ENCODE data around the gene NFE2.
"Not testable (repeated sequence)": the region's sequence is repeated elsewhere in the genome, so short reads cannot be mapped to it uniquely, and the experiment has no call there.

The NFE2 gene

DNA sequence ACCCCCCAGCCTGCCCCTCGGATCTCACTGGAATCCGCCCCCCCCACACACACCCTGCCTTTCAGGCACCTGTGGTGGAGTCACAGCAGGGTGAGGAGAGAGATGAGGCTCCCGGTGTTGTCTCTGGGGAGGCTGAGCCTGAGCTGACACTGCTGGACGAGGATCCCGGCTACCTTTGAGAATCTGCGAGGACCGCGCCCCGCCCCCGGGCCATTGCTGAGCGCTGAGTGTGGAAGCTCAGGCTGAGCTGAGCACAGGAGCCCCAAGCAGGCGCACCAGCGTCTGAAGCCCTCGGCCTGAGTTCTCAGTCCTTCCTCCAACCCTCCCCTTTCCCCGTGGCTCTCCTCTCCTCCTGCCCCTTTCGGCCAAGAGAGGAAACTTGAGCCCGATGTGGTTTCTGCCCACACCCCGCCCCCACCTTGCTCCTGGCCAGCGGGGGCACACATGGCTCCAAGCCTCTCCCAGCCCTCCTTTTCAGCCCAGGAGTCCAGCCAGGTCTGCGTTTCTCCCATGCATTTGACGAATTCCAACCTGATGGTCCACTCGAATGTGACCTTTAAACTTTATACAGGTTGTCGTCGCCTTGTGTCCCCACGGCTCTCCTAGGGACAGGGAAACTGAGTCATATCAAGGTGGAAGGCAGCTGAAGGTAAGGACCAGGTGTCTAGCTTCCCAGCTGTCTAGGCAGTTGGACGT, at the start of gene NFE2:
Gene NFE2, minus strand, starts transcription at position 284 of the 696 bp plus-strand sequence. CDS start 5,767 bp downstream, outside the sequence.
- DNase-seq, result no peak

DNA sequence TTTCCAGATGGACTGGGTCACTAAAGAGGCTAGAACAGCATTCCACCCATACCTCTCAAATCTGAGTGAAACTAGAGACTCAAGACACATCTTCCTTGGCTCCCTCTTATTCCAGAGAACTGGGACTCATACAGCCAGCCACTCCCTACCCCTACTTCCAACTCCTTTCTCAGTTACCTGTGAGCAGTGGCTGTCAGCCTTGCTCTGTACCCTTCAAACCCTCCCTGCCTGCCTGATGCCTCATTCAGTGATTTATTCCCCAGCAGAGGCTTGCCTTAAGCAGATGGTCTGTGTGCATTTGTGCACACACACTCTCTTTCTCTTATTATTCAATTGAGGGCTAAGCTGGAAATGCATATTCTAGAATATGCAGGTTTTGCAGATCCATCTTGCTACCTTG, 48.9 kb upstream of the NFE2 start:
- DNase-seq, result no peak

DNA sequence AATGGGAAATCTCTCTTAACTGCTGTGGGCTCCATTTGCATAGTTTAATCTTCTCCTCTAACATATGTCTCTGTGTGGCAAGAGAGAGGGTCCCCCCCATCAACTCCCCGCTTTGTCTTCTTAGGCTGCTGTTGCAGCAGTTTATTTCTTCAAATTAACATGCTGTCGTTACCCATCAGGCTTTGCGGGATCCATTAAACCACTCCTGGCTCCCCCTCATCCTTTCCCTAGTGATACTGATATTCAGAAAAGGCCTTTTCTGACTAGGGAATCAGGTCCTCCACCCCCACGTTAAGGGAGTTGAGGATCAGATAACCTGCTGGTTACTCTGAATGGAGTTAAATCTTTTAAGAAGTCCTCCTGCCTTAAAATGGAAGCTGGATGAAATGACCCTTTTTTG, 48.2 kb upstream of the NFE2 start:
- no peak for DNase-seq

DNA sequence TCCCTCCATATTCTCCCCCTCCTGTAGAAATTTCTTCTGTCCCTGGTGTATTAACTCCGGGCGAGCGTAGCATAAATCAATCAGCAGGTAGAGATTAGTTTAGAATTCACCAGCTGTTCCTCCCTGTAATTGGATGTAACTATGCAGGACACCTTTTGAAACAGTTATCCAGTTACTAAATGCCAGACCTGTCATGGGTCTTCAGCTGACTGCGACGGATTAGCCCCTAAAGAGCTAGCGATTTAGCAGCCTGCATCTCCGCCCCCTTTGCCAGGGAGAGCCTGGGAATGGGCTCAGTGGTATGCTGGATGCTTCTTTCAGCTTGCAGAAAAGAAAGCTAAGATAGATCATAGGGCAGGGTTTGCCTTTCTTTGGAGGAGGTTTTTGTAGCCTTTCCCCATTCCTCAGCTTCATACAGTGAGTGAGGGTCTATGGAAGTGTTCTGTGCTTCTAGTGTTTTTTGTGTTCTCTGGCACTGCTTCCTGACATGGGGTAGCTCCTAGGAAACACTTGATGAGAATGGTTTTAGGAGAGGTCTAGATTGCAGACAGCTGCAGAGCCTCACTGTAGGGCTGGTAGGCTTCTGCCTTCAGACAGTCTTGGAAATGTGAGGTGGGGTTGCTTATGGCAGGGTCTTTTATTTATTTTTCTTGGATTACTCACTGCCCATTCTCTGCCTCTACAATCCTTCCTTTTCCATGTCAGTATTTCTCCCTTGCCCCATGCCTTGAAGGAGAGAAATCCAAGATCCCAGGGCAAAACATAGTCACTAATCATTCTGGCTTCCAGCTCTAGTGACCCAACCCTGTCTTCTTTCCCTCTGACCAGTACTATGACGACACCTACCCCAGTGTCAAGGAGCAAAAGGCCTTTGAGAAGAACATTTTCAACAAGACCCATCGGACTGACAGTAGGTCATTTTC, 40.8 kb upstream of the NFE2 start:
- no peak for DNase-seq

DNA sequence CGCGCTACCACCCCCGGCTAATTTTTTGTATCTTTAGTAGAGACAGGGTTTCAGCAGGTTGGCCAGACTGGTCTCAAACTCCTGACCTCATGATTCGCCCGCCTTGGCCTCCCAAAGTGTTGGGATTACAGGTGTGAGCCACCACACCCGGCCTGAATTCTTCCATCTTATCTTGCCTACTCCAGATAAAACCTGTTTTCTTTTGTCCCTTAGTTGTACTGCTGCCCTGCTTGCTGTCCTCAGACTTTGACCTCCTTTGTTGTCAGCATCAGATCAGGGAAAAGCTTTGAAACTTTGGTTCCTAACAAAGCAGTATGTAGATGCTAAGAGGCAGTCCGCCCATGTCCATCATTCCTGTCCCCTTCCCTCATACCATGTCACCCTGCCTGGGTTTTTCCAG, 40.0 kb upstream of the NFE2 start:
- no peak for DNase-seq

DNA sequence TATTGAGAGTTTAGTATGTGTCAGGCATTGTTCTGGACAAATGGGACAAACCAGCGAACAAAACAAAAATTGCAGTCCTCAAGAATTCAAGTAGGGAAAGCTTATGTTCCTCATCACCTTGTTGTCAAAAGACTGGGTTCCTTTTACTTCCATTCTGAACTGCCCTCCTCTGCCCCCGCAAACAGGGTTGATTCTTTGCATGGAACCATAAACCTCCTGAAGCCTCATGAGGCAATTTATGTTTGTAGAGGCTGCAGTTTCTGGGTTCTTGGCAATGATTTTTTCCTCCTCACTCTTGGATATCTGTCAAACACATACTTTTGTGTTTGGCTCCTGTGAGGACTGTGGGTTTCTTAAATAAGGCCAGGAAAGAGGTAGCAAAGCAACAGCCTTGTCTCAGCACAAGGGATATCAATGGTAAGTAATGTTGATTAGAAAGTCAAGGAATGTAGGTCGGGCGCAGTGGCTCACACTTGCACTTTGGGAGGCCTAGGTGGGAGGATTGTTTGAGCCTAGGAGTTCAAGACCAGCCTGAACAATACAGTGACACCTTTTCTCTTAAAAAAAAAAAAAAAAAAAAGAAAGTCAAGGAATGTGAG, 38.0 kb upstream of the NFE2 start:
- no peak for DNase-seq

DNA sequence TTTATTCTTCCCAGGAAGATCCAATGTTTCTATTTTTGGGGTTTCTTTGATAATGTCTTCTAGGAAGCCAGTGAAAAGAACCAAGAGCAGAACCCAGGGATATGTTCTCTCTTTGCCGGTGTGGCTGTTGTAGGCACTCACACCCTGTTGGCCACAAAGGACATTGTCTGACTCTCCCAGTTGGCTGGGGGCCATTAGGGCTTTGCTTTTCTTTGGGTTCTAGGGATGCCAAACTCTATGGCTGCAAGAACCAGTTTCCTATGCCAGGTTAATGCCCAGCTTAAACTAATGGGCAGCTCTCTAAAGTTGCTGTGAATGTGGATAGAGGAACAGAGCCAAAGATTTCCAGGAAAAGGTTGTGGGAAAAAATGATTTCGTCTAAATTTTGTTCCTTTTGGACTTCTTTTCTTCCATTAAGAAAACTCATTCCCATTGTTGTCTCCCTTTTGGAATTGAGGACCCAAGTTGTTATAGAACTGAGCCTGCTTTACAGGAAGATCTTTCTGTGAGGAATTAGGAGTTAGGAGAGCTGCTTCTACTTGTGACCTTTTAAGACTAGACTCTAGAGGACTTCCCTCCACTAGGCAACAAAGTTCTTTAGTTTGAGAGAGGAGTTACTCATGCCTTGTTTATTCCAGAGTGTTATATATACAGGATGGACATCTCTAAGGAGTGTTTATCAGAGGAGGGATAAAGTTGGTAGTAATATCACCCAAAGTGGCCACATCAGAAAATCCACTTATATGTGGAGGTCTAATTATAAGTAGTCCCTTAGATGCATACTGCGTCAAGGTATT, 37.2 kb upstream of the NFE2 start:
- DNase-seq, result no peak

DNA sequence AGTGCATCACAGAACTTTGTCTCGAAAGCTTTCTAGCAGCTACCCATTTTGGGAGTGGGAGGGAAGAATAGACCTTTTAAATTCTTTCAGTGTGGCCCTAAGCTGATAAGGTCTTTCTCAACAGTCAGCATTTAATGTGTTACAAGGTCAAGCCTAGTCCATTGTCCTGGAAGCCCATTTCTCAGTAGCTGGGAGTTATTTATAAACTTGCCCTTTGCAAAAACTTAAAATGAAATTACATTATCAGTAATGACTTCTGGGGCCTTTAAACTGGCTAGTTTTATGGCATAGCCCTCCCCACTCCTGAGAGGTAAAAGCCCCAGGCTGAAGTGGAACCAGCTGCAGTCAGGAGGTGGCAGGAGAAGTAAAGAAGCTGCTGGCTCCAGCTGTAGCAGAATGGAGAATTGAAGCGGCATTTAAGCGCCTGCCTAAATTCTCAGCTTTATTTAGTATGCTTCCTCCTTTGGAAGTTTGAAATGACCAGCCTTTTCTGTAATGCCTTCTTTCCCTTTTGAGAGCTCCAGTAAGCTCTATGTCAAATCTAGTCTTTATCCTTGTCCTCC, 36.5 kb upstream of the NFE2 start:
- DNase-seq, result no peak

DNA sequence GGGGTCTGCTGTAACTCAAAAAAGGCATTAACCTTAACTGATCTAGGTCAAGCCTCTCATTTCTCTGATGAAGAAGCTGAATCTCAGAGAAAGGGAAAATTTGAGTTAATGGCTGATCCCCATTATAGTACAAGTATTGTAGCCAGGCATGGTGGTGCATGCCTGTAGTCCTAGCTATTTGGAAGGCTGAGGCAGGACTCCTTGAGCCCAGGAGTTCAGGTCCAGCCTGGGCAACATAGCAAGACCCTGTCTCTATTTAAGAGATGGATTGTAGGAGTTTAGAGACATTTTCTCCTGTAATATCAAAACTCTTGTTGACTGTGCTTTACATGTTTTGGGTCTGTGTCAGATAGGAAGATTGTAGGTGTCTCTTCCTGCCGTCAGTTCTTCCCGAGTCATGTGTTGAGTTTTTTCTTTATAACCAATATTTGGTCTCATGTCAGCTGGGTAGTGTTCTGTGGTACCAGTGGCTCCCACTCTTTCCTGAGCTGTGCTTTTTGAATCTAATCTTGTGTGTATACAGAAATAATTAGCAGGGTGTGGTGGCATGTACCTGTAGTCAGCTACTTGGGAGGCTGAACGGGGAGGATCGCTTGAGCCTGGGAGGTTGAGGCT, 32.7 kb upstream of the NFE2 start:
- no peak for DNase-seq

DNA sequence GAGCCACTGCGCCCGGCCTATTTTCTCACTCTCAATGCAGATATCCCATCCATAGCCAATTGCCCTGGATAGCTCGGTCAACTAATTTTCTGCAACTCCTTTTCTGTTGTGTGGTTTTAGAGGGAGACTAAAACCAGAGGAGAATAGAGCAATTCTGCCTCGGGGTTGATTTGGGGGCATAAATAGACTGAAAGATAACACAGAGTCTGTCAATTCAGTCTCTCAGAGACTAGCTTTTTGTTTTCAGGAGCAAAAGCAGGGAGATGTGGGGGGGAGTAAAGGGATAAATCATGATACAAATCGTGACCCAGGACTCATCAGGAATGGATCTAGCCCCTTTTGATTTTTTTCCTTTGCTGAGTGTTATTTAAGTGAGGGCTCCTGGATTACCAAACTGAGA, 30.6 kb upstream of the NFE2 start:
- DNase-seq, result no peak

DNA sequence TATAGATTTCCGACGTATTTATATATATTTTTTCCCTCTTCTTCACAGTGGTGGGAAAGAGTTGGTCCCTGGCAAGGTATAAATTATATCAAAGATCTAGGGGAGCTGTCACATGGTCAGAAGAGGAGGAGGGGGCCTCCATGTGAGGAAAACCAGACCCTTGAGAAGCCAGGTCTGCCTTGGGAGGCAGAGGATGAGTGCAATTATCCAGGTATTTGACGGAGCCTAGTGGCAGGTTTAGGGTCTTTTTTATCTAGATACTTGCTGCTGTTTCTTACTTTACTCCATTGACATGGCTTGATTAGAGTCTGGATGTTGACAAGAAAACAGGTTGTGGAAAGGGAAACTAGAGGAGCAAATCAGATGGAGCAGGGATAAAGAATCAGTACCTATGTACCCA, 29.6 kb upstream of the NFE2 start:
- DNase-seq, result no peak

DNA sequence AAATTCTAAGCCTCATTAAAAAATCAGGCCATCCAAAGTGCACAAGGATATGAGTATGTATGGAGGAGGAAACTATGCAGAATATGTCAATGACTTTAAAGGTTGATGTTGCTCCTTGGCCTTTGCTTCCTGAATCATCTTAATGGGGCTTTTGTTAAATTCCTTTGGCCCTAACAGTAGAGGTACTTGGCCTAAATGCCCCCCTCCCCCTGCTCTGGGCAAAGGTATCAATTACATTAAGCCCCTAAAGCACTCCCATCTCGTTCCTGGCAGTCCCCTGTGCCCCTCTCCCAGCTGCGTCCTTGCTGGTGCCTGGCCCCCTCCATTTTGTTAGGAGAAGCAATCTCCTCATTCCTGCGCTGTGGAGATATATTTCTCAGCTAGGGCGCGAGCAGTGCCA, 28.9 kb upstream of the NFE2 start:
- DNase-seq, result no peak

DNA sequence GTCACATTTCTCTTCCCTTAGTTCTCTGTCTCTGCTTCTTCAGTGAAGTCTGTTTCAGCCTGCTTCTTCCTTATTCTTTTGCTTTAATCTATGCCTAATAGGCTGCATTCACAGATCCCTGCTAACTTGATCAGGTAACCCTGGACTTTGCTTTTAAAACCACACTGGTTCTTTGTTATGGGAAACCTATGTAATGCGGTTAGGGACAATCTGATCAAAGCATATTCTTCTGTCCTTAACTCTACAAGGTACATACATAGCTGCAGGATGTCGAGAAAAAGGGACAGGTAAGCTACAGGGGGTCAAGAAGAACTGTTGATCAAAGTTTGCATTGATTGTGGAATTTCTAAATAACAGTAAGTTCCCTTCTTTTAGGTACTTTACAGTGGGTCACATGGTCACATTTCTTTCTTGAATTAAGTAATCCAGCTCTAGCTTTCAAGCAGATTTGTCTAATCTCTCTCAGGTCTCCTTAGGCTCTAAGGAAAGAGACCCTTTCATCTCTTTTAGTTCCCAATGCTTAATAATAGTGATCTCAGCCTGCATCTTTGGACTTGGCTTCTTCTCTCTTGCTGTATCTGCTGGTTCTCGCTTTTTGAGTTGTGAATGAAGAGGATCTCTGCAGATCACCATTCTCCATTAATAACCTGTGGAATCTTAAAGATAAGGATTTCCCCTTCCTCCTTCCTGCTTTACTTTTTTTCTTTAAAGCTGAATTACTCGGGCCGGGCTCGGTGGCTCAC, 28.0 kb upstream of the NFE2 start:
- DNase-seq, result no peak

DNA sequence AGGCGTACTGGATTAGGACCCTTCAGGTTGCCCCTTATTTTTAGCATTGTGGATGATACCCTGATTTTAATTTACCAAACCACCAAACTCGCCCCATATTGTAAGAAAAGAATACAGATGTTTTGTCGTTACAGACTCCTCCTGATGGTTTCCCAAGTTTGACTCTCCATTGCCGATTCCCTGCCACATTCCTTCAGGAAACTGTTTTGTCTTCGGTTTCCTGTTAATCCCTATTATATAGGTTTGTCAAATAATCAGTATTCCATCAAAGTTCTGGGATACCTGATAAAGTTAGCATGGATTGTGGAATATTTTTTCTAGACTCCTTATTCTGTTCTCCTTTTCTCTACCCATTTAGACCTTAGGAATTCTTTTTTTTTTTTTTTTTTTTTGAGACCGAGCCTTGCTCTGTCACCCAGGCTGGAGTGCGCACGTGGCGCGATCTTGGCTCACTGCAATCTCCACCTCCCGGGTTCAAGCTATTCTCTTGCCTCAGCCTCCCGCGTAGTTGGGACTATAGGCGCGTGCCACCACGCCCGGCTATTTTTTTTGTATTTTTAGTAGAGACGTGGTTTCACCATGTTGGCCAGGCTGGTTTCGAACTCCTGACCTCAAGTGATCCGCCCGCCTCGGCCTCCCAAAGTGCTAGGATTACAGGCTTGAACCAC, 24.8 kb upstream of the NFE2 start:
- not testable (repeated sequence) for DNase-seq

DNA sequence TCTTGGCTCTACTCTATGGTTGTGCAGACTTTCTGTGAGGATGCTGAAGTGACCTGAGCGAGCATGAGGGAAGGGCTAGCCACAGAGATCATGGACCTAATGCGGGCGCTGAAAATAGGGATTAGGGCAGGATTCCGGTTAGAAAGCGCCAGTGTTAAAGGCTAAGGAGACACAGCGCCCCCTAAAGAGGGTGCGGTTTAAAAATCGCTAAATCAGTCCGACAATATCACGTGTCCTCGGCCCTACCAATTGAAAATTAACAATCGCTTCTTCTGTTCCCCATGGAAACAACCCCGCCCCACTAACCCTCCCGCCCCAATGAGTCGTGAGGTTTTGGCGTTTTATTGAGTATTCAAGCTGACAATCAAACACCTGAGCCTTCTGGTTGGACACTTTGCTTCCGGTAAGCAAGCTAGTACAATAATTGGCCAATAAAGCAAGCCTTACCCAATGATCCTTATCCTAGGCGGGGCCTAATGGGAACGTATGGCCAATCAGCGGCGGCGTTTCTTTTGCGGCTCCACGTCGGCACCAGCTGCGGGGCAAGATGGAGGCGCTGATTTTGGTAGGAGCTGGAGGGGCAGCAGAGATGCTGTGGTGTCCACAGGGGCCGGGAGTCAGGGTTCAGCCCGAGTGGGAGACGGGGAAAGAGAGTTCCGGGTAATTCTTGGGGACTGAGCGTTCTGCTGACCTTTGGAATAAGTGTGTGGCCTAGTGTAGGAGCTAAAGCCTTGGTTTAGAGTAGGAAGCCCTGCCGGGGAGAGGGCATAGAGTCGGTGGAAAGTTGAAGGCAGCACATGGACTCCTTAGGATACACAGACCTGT, 24.0 kb upstream of the NFE2 start, which contains the start of gene COPZ1:
Gene COPZ1, plus strand, starts transcription at position 515 of the 825 bp plus-strand sequence. Its CDS starts 33 bp downstream, at position 548.
- DNase-seq, result peak; percentile 96

DNA sequence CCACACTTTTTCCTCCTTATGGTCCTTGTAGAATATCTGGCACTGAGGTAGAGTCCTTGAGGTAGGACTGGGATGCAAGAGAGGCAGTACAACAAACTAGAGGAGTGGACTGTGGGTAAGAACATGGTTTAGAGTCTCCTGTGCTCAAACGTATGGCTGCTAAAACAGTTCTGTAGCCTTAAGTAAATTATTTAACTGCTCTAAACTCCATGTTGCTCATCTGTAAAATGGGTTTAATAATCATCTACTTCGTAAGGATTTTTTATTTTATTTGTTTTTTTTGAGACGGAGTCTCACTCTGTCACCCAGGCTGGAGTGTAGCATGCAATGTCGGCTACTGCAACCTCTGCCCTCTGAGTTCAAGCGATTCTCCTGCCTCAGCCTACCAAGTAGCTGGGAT, 20.5 kb upstream of the NFE2 start:
- DNase-seq, result no peak

DNA sequence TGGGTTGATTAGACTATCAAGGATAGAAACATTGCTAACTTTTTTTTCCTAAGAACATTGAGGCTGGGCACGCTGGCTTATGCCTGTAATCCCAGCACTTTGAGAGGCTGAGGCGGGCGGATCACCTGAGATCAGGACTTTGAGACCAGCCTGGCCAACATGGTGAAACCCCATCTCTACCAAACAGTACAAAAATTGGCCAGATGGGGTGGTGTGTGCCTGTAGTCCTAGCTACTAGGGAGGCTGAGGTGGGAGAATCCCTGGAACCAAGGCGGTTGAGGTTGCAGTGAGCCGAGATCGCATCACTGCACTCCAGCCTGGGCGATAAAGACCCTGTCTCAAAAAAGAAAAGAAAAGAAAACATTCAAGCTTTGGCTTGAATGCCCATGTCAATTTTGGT, 11.5 kb upstream of the NFE2 start:
- DNase-seq, result not testable (repeated sequence)

DNA sequence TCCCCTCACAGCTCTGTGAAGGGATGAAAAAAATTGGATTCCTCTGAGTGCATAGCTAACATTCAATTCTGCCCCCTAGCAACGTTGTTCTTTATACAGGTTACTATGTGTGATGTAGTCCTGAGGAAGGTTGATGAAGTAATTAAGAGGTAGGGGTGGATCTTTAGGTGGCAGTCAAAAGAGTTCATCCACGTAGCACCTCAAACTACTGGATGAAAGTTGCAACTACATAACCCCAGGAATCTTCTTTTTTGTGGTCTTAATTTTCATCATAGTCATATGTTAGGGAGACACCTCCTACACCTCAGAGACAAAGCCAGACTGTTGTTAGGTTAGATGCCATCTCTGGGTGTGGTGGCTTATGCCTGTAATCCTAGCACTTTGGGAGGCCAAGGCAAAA, 10.2 kb upstream of the NFE2 start:
- DNase-seq, result no peak

DNA sequence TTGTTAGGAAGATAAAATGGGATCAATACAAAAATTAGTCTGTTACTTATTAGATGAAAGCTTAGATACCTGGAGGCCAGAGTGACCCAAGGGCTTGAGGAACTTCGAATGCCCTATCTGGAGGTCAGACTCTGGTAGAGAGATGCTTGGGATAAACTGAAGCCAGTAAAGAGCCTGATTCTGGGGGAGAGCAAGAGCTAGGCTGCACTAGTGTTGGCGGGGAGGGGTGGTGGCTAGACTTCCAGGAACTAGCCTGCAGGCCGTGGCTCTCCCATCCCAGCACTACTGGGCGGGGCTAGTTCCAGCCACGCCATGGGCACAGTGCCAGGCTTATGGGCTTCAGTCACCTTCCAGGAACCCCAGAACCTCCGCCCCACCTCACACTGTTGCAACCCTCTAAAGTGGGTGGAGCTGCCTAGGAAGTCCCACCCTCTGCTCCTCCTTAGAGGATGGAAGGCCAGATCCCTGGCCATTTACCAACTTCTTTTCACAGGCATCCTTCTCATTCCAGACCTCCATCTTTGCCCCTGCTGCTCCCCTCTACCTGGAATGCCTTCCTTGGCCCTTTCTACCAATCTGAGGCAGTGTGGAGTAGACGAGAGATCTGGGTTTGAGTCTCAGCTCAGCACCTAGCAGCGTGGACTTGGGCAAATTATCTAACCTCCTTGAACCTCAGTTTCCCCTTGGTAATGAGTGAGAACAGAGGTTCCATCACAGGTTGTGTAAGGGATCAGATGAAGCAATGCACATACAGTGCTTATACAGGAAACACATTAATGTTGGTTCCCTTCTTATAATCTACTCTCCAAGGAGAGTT, 6.3 kb upstream of the NFE2 start:
- DNase-seq, result peak; percentile 44
